IPS-20b (cell line): ENCODE data around the gene SSH2.
A peak's percentile ranks its signal among the peaks of the same experiment; 100 is the strongest.

ENCODE experiments used
- H3K27ac ChIP-seq: one replicate; pipeline ENCODE4 v1.5.1; 2013; ENCODE audit warnings: low read length
- H3K27me3 ChIP-seq: 2 replicates; pipeline ENCODE4 v1.6.1; 2013; ENCODE audit warnings: mild to moderate bottlenecking, low read length, inconsistent platforms; ENCODE audit not compliant: insufficient read depth
- H3K36me3 ChIP-seq: 2 replicates; pipeline ENCODE4 v1.6.1; 2013; ENCODE audit warnings: low read depth, mild to moderate bottlenecking, inconsistent platforms, low read length, moderate library complexity; ENCODE audit not compliant: insufficient read depth
- H3K4me1 ChIP-seq: 2 replicates; pipeline ENCODE4 v1.6.1; 2013; ENCODE audit warnings: mild to moderate bottlenecking, control low read depth, inconsistent platforms, low read length, moderate library complexity; ENCODE audit not compliant: insufficient read depth
- H3K4me3 ChIP-seq: 2 replicates; pipeline ENCODE4 v1.5.1; 2013; ENCODE audit warnings: mild to moderate bottlenecking, low read length, inconsistent platforms
- H3K9ac ChIP-seq: 2 replicates; pipeline ENCODE4 v1.6.1; 2013; ENCODE audit warnings: low read depth, mild to moderate bottlenecking, inconsistent platforms, low read length, moderate library complexity
- H3K9me3 ChIP-seq: 2 replicates; pipeline ENCODE4 v1.6.1; 2013; ENCODE audit warnings: mild to moderate bottlenecking, low read depth, low read length, inconsistent platforms; ENCODE audit not compliant: insufficient read depth

Gene SSH2

GRCh38 chr17:29590411-29591145 lies 339.4 kb downstream of the SSH2 start:
- peaks cover 26% of the 10 kb centered on the region for H3K4me1 ChIP-seq

GRCh38 chr17:29589524-29590410 lies 340.3 kb downstream of the SSH2 start, which contains the start of gene GIT1:
Gene GIT1, minus strand, starts transcription at chr17:29589648. Its CDS starts 270 bp downstream, at chr17:29589378.
- Histone ChIP-seq H3K36me3 (no peaks in the 10 kb centered on the region), H3K27ac (no peak within 1 kb of the TSS), H3K27me3 (peaks cover 25% of the 10 kb centered on the region), H3K9me3 (no peaks in the 10 kb centered on the region), H3K4me3 (peak within 1 kb of the TSS; percentile 87), H3K4me1 (peaks cover 33% of the 10 kb centered on the region), H3K9ac (peak within 1 kb of the TSS; percentile 74; the same call in 1 of the 2 replicates)

More at GRCh38 chr17:29590411-29591145, 339.4 kb downstream of the SSH2 start:
- Histone ChIP-seq H3K9me3 (no peaks in the 10 kb centered on the region), H3K27me3 (peaks cover 25% of the 10 kb centered on the region), H3K4me3 (peak overlapping the region; percentile 78; the same call in 1 of the 2 replicates), H3K27ac (peak overlapping the region; percentile 4), H3K36me3 (no peaks in the 10 kb centered on the region), H3K9ac (peak overlapping the region; percentile 74; the same call in 1 of the 2 replicates)

GRCh38 chr17:29588562-29589411 lies 341.2 kb downstream of the SSH2 start:
- Histone ChIP-seq H3K36me3 (no peaks in the 10 kb centered on the region), H3K27me3 (peaks cover 21% of the 10 kb centered on the region), H3K27ac (no peak overlapping the region), H3K4me3 (peak overlapping the region; percentile 87), H3K4me1 (peaks cover 39% of the 10 kb centered on the region), H3K9me3 (no peaks in the 10 kb centered on the region), H3K9ac (peak overlapping the region; percentile 60; the same call in 1 of the 2 replicates)

GRCh38 chr17:29588017-29588561 lies 341.9 kb downstream of the SSH2 start:
- Histone ChIP-seq H3K27me3 (peaks cover 19% of the 10 kb centered on the region), H3K9ac (peak overlapping the region; percentile 60; the same call in 1 of the 2 replicates), H3K36me3 (no peaks in the 10 kb centered on the region), H3K27ac (no peak overlapping the region), H3K9me3 (no peaks in the 10 kb centered on the region), H3K4me1 (peaks cover 39% of the 10 kb centered on the region), H3K4me3 (peak overlapping the region; percentile 87)

GRCh38 chr17:29587591-29587990 lies 342.4 kb downstream of the SSH2 start:
- peaks cover 38% of the 10 kb centered on the region for H3K4me1 ChIP-seq
- peaks cover 19% of the 10 kb centered on the region for H3K27me3 ChIP-seq
- peak overlapping the region; percentile 60; the same call in 1 of the 2 replicates for H3K9ac ChIP-seq
- H3K4me3 ChIP-seq = peak overlapping the region; percentile 87; the same call in 1 of the 2 replicates
- H3K36me3 ChIP-seq = 0 out of 2 replicates have a peak, but pooled peaks cover under 1% of the 10 kb centered on the region
- no peak overlapping the region for H3K27ac ChIP-seq
- no peaks in the 10 kb centered on the region for H3K9me3 ChIP-seq

- Histone ChIP-seq H3K27ac (no peak overlapping the region), H3K4me1 (peaks cover 31% of the 10 kb centered on the region), H3K36me3 (0 out of 2 replicates have a peak, but pooled peaks cover 8% of the 10 kb centered on the region), H3K9me3 (no peaks in the 10 kb centered on the region), H3K4me3 (no peak overlapping the region), H3K9ac (no peak overlapping the region), H3K27me3 (peaks cover 19% of the 10 kb centered on the region)
These were observed 343.2 kb downstream of the SSH2 start for GRCh38 chr17:29586676-29587469.

DNA sequence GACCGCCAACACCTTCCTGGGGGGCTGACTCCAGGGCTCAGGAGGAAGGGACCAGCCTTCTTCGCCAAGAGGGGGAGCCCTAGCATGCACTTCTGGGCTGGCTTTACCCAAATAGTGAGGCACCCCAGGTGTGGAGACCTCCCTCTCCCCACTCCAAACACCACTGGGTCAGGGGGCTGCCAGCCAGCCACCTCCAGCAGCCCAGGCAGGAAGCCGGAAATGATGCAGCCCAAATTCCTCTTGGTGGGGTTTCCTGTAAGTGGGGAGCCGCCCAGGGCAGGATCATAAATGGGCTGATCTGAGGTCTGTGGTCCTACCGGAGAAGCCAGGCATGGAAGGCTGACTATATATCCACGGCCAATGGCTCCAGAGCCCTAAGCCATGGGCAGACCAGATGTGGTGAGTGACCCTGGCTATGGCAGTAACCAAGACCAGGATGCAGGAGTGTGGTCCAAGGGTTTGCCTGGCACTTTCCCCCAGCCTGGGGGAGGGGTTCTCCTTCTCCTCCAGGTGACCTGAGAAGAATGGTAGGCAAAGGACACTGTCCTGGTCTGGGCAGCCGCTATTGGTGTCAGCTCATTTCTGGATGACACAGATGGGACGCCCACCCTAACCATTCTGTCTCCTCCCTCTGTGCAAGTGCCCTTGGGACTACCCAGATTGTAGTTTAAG lies 344.8 kb downstream of the SSH2 start:
- Histone ChIP-seq H3K36me3 (peaks cover 10% of the 10 kb centered on the region; the same call in 1 of the 2 replicates), H3K27ac (no peak overlapping the region), H3K9ac (no peak overlapping the region; the same call in 1 of the 2 replicates), H3K4me3 (no peak overlapping the region), H3K4me1 (peaks cover 28% of the 10 kb centered on the region), H3K9me3 (no peaks in the 10 kb centered on the region), H3K27me3 (peaks cover 13% of the 10 kb centered on the region)

GRCh38 chr17:29584452-29585079 lies 345.5 kb downstream of the SSH2 start:
- H3K4me3 ChIP-seq = no peak overlapping the region
- H3K27me3 ChIP-seq = peaks cover 9% of the 10 kb centered on the region; the same call in 1 of the 2 replicates
- H3K4me1 ChIP-seq = peaks cover 23% of the 10 kb centered on the region
- no peaks in the 10 kb centered on the region for H3K9me3 ChIP-seq
- H3K36me3 ChIP-seq = peaks cover 17% of the 10 kb centered on the region; the same call in 1 of the 2 replicates
- H3K9ac ChIP-seq = peak overlapping the region; percentile 29; the same call in 1 of the 2 replicates
- H3K27ac ChIP-seq = no peak overlapping the region

DNA sequence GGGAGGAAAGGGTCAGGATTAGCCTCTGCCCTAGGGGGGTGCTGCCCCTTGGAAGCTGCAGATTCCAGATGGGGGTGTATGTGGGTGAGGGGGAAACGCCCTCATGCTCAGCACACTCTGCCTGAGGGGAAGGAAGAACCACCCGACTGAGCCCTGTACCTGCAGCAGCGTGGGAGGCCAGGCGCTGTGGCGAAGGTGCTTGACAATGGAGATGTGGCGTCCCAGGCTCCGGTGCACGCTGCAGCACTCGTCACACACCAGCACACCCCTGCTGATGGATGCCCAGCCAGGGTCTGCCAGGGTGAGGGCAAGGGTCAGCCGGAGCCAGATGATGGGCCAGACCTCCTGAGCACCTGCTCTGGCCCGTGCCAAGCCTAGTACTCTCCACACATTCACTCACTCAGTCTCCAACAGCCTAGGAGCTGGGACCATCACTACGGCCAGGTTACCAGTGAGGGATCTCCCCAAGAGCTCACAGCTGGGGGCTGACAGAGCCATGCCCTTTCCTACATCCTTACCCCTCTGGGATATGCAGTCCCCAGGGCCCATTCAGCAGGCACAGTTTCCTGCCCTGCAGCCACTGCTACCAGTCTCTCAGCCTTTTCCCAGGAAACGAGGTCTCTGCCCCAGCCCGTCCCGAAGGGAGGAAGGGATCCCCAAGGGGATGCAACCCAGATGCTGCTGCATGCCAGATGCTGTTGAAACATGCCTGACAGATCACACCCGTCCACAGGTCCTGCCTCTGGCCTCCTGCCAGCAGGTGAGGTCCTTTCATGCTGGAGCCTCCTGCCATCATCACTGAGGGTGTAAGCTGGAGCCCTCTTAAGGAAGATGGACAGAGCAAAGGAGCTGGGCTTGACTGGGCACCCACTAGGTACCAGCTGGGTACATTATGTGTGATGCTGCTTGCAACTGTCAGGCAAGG lies 346.4 kb downstream of the SSH2 start:
- no peak overlapping the region for H3K27ac ChIP-seq
- no peak overlapping the region for H3K4me3 ChIP-seq
- peaks cover 23% of the 10 kb centered on the region for H3K4me1 ChIP-seq
- peaks cover 20% of the 10 kb centered on the region; the same call in 1 of the 2 replicates for H3K36me3 ChIP-seq
- H3K9ac ChIP-seq = no peak overlapping the region
- no peaks in the 10 kb centered on the region for H3K9me3 ChIP-seq
- H3K27me3 ChIP-seq = peaks cover 9% of the 10 kb centered on the region; the same call in 1 of the 2 replicates
